Stimulated activated naive B cell treated with anti-CD40 and anti-IgM and Interleukin-4, amounts not matched to agents 10 μg/mL and 1 μg/mL and 100 μg/mL, for 72 hours (primary cell): ENCODE results near the gene KIAA1671.
A peak's percentile ranks its signal among the peaks of the same experiment; 100 is the strongest.

Experiments used
- ATAC-seq, 2 donors: fragments of 150-1000 bp; cut with Tn5 transposase; replicated peaks; 2 replicates each; pipeline ENCODE4 v1.10.0; 2021; ENCODE audit warnings: moderate library complexity in 1 of 2
- DNase-seq: peaks from one replicate; pipeline ENCODE4 v3.0.0; 2021
- H3K27ac Mint-ChIP-seq: one replicate; pipeline ENCODE4 v1.8.0; 2022; ENCODE audit warnings: mild to moderate bottlenecking, mixed read lengths
- H3K27me3 Mint-ChIP-seq, 2 donors: one replicate each; pipeline ENCODE4 v1.8.0; 2022; ENCODE audit warnings: mixed read lengths in 2 of 2
- H3K36me3 Mint-ChIP-seq, 2 donors: one replicate each; pipeline ENCODE4 v1.8.0; 2022; ENCODE audit warnings: mixed read lengths in 2 of 2, mild to moderate bottlenecking in 1 of 2
- H3K4me1 Mint-ChIP-seq, 2 donors: one replicate each; pipeline ENCODE4 v1.8.0; 2022; ENCODE audit warnings: mixed read lengths in 2 of 2, mild to moderate bottlenecking in 1 of 2
- H3K4me3 Mint-ChIP-seq, 2 donors: one replicate each; pipeline ENCODE4 v1.8.0; 2022; ENCODE audit warnings: mild to moderate bottlenecking in 2 of 2, mixed read lengths in 2 of 2, moderate library complexity in 1 of 2
- H3K9me3 Mint-ChIP-seq, 2 donors: one replicate each; pipeline ENCODE4 v1.8.0; 2022; ENCODE audit warnings: mixed read lengths in 2 of 2, mild to moderate bottlenecking in 1 of 2

The KIAA1671 gene

GRCh38 chr22:25077964-25078363 is 125.4 kb downstream of the KIAA1671 start:
- no peak for ATAC-seq
- Mint-ChIP-seq H3K27ac (no peak overlapping the region), H3K9me3 (no peaks in the 10 kb centered on the region), H3K4me1 (peaks cover 0 to 4% of the 10 kb centered on the region in 2 donors), H3K27me3 (peaks cover 5 to 13% of the 10 kb centered on the region in 2 donors), H3K4me3 (no peak overlapping the region), H3K36me3 (no peaks in the 10 kb centered on the region)
- DNase-seq = no peak

GRCh38 chr22:25078591-25078990 is 126.1 kb downstream of the KIAA1671 start:
- H3K4me1 Mint-ChIP-seq = peaks cover 0 to 4% of the 10 kb centered on the region in 2 donors

DNA sequence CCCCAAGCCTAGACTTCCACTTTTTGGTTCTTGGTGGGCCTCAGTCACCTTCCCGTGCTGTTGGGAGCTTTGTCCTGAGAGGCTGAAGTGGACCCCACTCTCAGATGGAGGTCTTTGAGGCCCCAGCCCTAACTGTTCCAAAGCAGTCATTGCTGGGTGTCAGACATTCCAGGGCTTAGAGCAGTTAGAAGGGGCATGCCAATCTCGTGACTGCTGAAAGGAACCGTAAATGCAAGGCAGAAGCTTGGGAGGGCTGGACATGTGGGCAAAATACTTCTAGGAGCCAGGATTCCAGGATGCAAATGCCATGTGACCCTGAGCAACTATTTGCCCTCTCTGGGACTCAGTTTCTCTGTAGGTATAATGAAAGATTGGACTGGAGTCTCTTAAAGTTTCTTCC is 128.3 kb downstream of the KIAA1671 start:
- Mint-ChIP-seq H3K4me3 (no peak overlapping the region), H3K9me3 (no peaks in the 10 kb centered on the region), H3K27ac (no peak overlapping the region), H3K4me1 (peaks cover 7 to 9% of the 10 kb centered on the region in 2 donors), H3K27me3 (peaks cover 4 to 5% of the 10 kb centered on the region in 2 donors), H3K36me3 (no peaks in the 10 kb centered on the region)
- ATAC-seq = no peak
- DNase-seq = no peak

More at GRCh38 chr22:25078591-25078990, 126.1 kb downstream of the KIAA1671 start:
- Mint-ChIP-seq H3K27me3 (peaks cover 4 to 9% of the 10 kb centered on the region in 2 donors), H3K36me3 (no peaks in the 10 kb centered on the region), H3K9me3 (no peaks in the 10 kb centered on the region), H3K4me3 (no peak overlapping the region), H3K27ac (no peak overlapping the region)
- no peak for DNase-seq
- ATAC-seq = no peak

- no peak overlapping the region for H3K4me3 Mint-ChIP-seq
- peaks cover 4 to 5% of the 10 kb centered on the region in 2 donors for H3K27me3 Mint-ChIP-seq
- ATAC-seq (no peak), DNase-seq (no peak)
- no peaks in the 10 kb centered on the region for H3K9me3 Mint-ChIP-seq
- no peaks in the 10 kb centered on the region for H3K36me3 Mint-ChIP-seq
- H3K4me1 Mint-ChIP-seq = peaks cover 13 to 14% of the 10 kb centered on the region in 2 donors
- no peak overlapping the region for H3K27ac Mint-ChIP-seq
Measured at GRCh38 chr22:25081409-25081824, 128.9 kb downstream of the KIAA1671 start.

GRCh38 chr22:25082096-25082495 is 129.6 kb downstream of the KIAA1671 start:
- ATAC-seq (no peak), DNase-seq (no peak)
- peaks cover 18 to 21% of the 10 kb centered on the region in 2 donors for H3K4me1 Mint-ChIP-seq
- no peak overlapping the region for H3K27ac Mint-ChIP-seq
- H3K9me3 Mint-ChIP-seq = no peaks in the 10 kb centered on the region
- H3K27me3 Mint-ChIP-seq = peaks cover 2 to 5% of the 10 kb centered on the region in 2 donors
- no peak overlapping the region for H3K4me3 Mint-ChIP-seq
- H3K36me3 Mint-ChIP-seq = no peaks in the 10 kb centered on the region

DNA sequence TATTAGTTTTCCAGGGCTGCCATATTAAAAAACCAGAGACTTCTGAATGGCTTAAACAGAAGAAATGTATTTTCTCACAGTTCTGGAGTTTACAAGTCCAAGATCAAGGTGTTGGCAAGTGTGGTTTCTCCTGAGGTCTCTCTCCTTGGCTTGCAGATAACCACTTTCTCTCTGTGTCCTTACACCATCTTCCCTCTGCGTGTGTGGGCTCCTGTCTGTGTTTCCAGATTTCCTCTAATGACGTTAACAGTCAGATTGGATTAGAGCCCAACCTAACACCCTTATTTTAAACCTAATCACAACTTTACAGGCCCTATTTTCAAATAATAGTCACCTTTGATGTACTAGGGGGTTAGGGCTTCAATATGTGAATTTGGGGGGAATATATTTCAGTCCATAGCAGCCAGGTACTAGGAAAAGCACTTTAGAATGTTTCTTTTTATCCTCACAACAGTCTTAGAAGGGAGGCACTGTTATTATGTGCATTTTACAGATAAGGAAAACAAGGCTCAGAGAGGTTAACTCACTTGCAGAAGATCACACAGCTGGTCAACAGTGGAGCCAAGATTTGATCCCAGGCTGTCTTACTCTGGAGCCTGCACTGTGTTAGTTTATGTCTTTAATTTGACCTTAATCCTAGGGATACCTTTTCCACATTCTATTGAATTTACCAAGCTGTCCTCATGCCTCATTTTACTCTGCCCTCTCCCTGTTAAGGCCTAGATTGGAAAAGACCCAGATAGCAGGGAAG is 130.7 kb downstream of the KIAA1671 start:
- Mint-ChIP-seq H3K27ac (no peak overlapping the region), H3K4me3 (no peak overlapping the region), H3K36me3 (no peaks in the 10 kb centered on the region), H3K27me3 (peaks cover 0 to 5% of the 10 kb centered on the region in 2 donors), H3K9me3 (no peaks in the 10 kb centered on the region), H3K4me1 (peaks cover 20 to 24% of the 10 kb centered on the region in 2 donors)
- ATAC-seq (no peak), DNase-seq (no peak)

DNA sequence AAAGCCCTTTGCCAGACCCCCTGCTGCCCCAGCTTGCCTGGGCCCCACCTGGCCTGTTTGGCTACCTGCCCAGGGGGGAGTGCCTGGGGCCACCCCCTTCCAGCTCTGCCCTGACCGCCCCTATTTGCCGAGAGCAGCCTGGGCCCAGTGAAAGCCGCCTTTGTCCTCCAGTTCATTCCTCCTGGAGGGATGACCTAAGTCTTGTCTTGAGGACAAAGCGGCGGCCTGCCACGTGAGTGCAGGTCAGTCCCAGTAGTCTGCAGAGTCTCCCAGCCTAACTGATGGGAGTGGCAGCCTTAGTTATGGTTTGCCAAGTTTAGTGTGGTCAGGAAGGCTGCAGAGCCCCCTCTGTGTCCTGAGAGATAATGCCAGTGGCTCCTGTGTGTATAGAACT is 131.3 kb downstream of the KIAA1671 start:
- no peak for ATAC-seq

GRCh38 chr22:25084405-25085107 is 132.0 kb downstream of the KIAA1671 start:
- ATAC-seq (no peak), DNase-seq (no peak)
- Mint-ChIP-seq H3K4me1 (peaks cover 20 to 24% of the 10 kb centered on the region in 2 donors), H3K36me3 (no peaks in the 10 kb centered on the region), H3K27me3 (peaks cover 0 to 11% of the 10 kb centered on the region in 2 donors), H3K9me3 (no peaks in the 10 kb centered on the region), H3K4me3 (no peak overlapping the region), H3K27ac (no peak overlapping the region)

More for the DNA sequence above, 131.3 kb downstream of the KIAA1671 start:
- H3K27me3 Mint-ChIP-seq = peaks cover 0 to 8% of the 10 kb centered on the region in 2 donors
- no peaks in the 10 kb centered on the region for H3K9me3 Mint-ChIP-seq
- no peak for DNase-seq
- H3K4me1 Mint-ChIP-seq = peaks cover 20 to 24% of the 10 kb centered on the region in 2 donors
- H3K27ac Mint-ChIP-seq = no peak overlapping the region
- no peaks in the 10 kb centered on the region for H3K36me3 Mint-ChIP-seq
- no peak overlapping the region for H3K4me3 Mint-ChIP-seq

DNA sequence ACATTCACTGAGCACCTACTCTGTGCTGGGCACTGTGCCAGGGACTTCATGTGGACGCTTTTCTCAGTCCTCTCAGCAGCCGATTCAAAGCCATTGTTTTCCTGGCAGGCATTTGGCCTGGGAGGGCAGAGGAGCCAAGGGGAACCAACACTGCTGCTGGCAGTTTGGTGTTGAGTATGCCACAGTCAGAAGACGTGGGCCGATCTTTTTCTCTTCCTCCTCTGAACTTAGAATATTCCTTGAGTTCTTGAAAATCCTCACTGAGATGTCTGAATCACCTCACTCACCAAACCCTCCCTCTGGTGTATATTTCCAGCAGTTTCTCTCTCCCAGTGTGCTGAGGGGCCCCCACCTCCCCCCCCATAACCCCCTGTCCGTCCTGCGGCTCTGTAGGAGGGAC is 132.6 kb downstream of the KIAA1671 start:
- Mint-ChIP-seq H3K4me1 (peaks cover 20 to 24% of the 10 kb centered on the region in 2 donors), H3K27me3 (peaks cover 0 to 11% of the 10 kb centered on the region in 2 donors), H3K36me3 (no peaks in the 10 kb centered on the region), H3K9me3 (no peaks in the 10 kb centered on the region), H3K4me3 (no peak overlapping the region), H3K27ac (no peak overlapping the region)
- no peak for DNase-seq
- no peak for ATAC-seq

GRCh38 chr22:25085930-25086901 is 133.7 kb downstream of the KIAA1671 start:
- Mint-ChIP-seq H3K27ac (peak overlapping the region; percentile 38), H3K4me3 (peak overlapping the region; percentile 30 to 44)
- peak; percentile 48 for DNase-seq

DNA sequence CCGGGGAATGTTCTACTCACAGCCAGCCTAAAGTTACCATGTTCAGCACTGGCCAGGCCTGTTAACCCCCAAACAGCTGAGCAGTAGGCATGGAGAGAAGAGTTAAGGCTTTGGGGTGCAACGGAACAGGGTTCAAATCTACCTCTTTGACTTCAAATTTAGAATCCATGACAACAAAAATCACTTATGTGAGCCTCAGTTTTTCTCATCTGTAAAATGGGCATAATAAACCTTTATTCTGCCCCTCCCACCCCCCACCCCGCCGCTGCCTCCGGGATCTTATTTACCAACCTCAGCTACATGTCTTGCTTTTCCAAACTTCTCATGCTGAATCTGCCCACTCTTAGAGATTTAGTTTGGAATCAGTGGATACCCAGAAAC is 134.4 kb downstream of the KIAA1671 start:
- ATAC-seq (peak in 1 of 2 donors; percentile 4), DNase-seq (no peak)
- H3K4me3 Mint-ChIP-seq = peak overlapping the region in 1 of 2 donors; percentile 44
- H3K36me3 Mint-ChIP-seq = no peaks in the 10 kb centered on the region
- H3K9me3 Mint-ChIP-seq = no peaks in the 10 kb centered on the region
- peaks cover 2 to 6% of the 10 kb centered on the region in 2 donors for H3K27me3 Mint-ChIP-seq
- H3K4me1 Mint-ChIP-seq = peaks cover 16 to 24% of the 10 kb centered on the region in 2 donors
- peak overlapping the region; percentile 38 for H3K27ac Mint-ChIP-seq

More at GRCh38 chr22:25085930-25086901, 133.7 kb downstream of the KIAA1671 start:
- peaks cover 20 to 24% of the 10 kb centered on the region in 2 donors for H3K4me1 Mint-ChIP-seq
- H3K36me3 Mint-ChIP-seq = no peaks in the 10 kb centered on the region
- peak; percentile 92 to 96 for ATAC-seq
- H3K27me3 Mint-ChIP-seq = peaks cover 0 to 11% of the 10 kb centered on the region in 2 donors
- H3K9me3 Mint-ChIP-seq = no peaks in the 10 kb centered on the region

DNA sequence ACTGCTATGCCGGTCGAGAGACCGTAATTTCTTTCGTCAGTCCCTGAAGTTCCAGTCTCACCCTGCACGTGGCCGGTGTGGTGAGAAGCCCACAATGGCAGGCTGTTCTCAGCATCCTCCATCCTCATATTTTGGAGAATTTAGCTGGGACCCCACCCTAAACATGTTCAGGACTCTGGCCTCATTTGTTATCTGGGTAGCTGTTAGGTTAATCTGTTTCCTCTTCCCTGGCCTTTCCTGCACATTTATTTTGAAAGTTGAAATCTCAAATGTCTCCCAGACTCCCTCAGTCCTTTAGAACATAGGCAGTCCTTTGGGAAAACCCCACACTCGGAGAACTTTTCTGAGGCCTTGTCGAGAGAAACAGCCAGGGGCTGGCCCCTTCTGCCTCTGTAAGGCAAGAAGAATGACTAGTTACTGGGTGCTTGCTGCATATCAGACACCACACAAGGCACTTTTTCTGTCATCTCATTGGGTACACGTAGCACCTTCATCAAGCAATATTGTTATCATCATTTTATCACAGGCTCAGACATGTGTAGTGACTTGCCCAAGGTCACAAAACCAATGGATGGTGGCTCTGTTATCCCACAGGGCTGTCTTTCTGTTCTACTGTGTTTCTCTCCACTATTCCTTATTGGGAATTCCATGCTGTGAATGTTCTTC is 137.8 kb downstream of the KIAA1671 start:
- DNase-seq (no peak), ATAC-seq (no peak)
- no peaks in the 10 kb centered on the region for H3K9me3 Mint-ChIP-seq
- H3K36me3 Mint-ChIP-seq = no peaks in the 10 kb centered on the region
- H3K27me3 Mint-ChIP-seq = peaks cover 10 to 12% of the 10 kb centered on the region in 2 donors
- peaks cover 16 to 20% of the 10 kb centered on the region in 2 donors for H3K4me1 Mint-ChIP-seq
- H3K4me3 Mint-ChIP-seq = no peak overlapping the region
- H3K27ac Mint-ChIP-seq = no peak overlapping the region

- Mint-ChIP-seq H3K9me3 (no peaks in the 10 kb centered on the region), H3K36me3 (no peaks in the 10 kb centered on the region), H3K27me3 (peaks cover 10 to 12% of the 10 kb centered on the region in 2 donors), H3K4me1 (peaks cover 7 to 9% of the 10 kb centered on the region in 2 donors), H3K27ac (no peak overlapping the region), H3K4me3 (no peak overlapping the region)
- no peak for ATAC-seq
- no peak for DNase-seq
Measured at GRCh38 chr22:25091458-25091857, 138.9 kb downstream of the KIAA1671 start.
